RWPE1 (cell line): ENCODE measurements around the gene HDAC4.

Experiments
- CTCF ChIA-PET: fragments of 350-600 bp; sonication (Branson Sonifier 250); formaldehyde crosslinking; extraction: SDS; loops from one replicate; lab custom pipeline; 2021; lab: Yijun Ruan, JAX
- POLR2A ChIA-PET: fragments of 400-600 bp; formaldehyde crosslinking; extraction: SDS; loops from one replicate; lab custom pipeline; 2020; ENCODE audit warnings: antibody characterized with exemption; ENCODE audit not compliant: low non-redundant PET; lab: Yijun Ruan, JAX
- DNase-seq: peaks from one replicate; pipeline ENCODE4 v3.0.0; 2012; ENCODE audit warnings: low spot score
- H3K27ac ChIP-seq: fragments of 450-650 bp; 2 replicates; pipeline ENCODE4 v1.5.1; 2017
- TF ChIP-seq, protein P1 (sequence below): fragments of 450-650 bp; conservative IDR thresholded peaks from 2 replicates; pipeline ENCODE4 v1.5.1; 2017; ENCODE audit warnings: low read depth, mild to moderate bottlenecking

HDAC4 gene

GRCh38 chr2:239442192-239442591 is 41.4 kb upstream of the HDAC4 start:
- ChIA-PET POLR2A (no interaction called here), CTCF (interaction anchor here (0.5 kb wide), 1 partner anchor 1716 kb away, joined by 3 read pairs; no protein-coding TSS in a partner anchor)

GRCh38 chr2:239441261-239442078 is 40.6 kb upstream of the HDAC4 start:
- CTCF ChIA-PET: no interaction called here
- POLR2A ChIA-PET: no interaction called here
- TF ChIP-seq, protein P1, sequence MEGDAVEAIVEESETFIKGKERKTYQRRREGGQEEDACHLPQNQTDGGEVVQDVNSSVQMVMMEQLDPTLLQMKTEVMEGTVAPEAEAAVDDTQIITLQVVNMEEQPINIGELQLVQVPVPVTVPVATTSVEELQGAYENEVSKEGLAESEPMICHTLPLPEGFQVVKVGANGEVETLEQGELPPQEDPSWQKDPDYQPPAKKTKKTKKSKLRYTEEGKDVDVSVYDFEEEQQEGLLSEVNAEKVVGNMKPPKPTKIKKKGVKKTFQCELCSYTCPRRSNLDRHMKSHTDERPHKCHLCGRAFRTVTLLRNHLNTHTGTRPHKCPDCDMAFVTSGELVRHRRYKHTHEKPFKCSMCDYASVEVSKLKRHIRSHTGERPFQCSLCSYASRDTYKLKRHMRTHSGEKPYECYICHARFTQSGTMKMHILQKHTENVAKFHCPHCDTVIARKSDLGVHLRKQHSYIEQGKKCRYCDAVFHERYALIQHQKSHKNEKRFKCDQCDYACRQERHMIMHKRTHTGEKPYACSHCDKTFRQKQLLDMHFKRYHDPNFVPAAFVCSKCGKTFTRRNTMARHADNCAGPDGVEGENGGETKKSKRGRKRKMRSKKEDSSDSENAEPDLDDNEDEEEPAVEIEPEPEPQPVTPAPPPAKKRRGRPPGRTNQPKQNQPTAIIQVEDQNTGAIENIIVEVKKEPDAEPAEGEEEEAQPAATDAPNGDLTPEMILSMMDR: no peak
- no peak overlapping the region for H3K27ac ChIP-seq
- DNase-seq: no peak

More at GRCh38 chr2:239442192-239442591, 41.4 kb upstream of the HDAC4 start:
- TF ChIP-seq, protein P1: no peak
- DNase-seq: no peak
- no peak overlapping the region for H3K27ac ChIP-seq

DNA sequence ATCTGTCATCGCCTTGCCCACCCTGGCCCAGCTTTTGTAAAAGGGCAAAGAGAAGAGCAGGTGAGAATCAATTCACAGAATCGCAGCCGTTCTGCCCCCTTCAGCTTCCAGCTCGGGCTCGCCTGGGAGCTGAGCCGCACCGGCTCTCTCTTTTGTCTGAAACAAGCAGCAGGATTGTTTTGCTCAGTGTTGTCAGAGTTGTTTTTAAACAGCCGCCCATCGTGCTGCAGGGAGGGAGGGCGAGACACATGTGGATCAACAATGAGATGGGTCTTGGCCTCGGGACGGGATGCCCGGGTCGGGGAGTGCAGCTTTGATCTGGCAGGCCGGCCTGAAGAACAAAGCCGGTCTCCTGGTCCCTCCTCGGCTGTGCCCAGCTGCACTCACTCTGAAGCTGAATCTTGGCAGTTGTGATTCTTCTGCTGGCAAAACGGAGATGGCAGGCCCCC is 39.7 kb upstream of the HDAC4 start:
- ChIA-PET POLR2A (no interaction called here), CTCF (interaction anchor here (0.6 kb wide), 1 partner anchor 32 kb away, joined by 6 read pairs; no protein-coding TSS in a partner anchor)
- TF ChIP-seq, protein P1: no peak
- H3K27ac ChIP-seq: no peak overlapping the region
- no peak for DNase-seq

- ChIA-PET POLR2A (no interaction called here), CTCF (no interaction called here)
- no peak for DNase-seq
- TF ChIP-seq, protein P1: no peak
- H3K27ac ChIP-seq: no peak overlapping the region
Observed at GRCh38 chr2:239439754-239440315, 39.0 kb upstream of the HDAC4 start.

GRCh38 chr2:239438995-239439753 is 38.4 kb upstream of the HDAC4 start:
- TF ChIP-seq, protein P1: no peak
- H3K27ac ChIP-seq: no peak overlapping the region
- POLR2A ChIA-PET: no interaction called here
- no peak for DNase-seq
- CTCF ChIA-PET: no interaction called here

- ChIA-PET CTCF (interaction anchor here (0.7 kb wide), 1 partner anchor 171 kb away, joined by 3 read pairs; no protein-coding TSS in a partner anchor), POLR2A (no interaction called here)
- H3K27ac ChIP-seq: no peak overlapping the region
- TF ChIP-seq, protein P1: no peak
- no peak for DNase-seq
Observed at GRCh38 chr2:239438368-239438767, 37.5 kb upstream of the HDAC4 start.
